Measurements from ENCODE around the gene RPS14.

- TF ChIP-seq CEBPB (IDR thresholded peaks at IDR 0.05; ENCODE audit: low read depth, low read length): no peak
- TF ChIP-seq CTCF (conservative IDR thresholded peaks at IDR 0.05; ENCODE audit: low read depth, low read length): peak; percentile 85
- no peak for TF ChIP-seq USF2 (IDR thresholded peaks at IDR 0.05; ENCODE audit: low read depth, low read length)
- peak; percentile 65; the same call in 1 of the 2 replicates for TF ChIP-seq MXI1 (IDR thresholded peaks at IDR 0.05; ENCODE audit: borderline replicate concordance, low read depth, low read length)
- TF ChIP-seq RAD21 (IDR thresholded peaks at IDR 0.05; ENCODE audit: low read length): peak; percentile 88
Observed at GRCh38 chr5:150436141-150436680, 13.3 kb downstream of the RPS14 start.
